H1 (cell line): ENCODE measurements around the gene TDP2. TPM values are rescaled to one million over a fixed set of nuclear protein-coding genes. Genes with fewer than 3 reads are reported as not detected.

Source experiments
- FOSL1 ChIP-seq: IDR thresholded peaks from 2 replicates; pipeline ENCODE4 v1.6.1; 2011; ENCODE audit warnings: mild to moderate bottlenecking, low read depth, low read length, moderate library complexity; ENCODE audit not compliant: insufficient read depth
- GTF2F1 ChIP-seq: IDR thresholded peaks from 2 replicates; pipeline ENCODE4 v1.6.1; 2012; ENCODE audit warnings: low read depth, low read length, improper control_type of control experiment, borderline replicate concordance
- NRF1 ChIP-seq: IDR thresholded peaks from 2 replicates; pipeline ENCODE4 v1.6.1; 2011; ENCODE audit warnings: mild to moderate bottlenecking, low read depth, low read length, improper control_type of control experiment
- SIRT6 ChIP-seq: IDR thresholded peaks from one replicate; pipeline ENCODE4 v1.7.1; 2012; ENCODE audit warnings: low read length, inconsistent platforms
- TBP ChIP-seq: IDR thresholded peaks from 2 replicates; pipeline ENCODE4 v1.6.1; 2011; ENCODE audit warnings: low read depth, low read length, improper control_type of control experiment
- polyA plus RNA-seq, 7 experiments: library from polyadenylated mRNA; depleted of rRNA in 3 of 7; stranded (reverse) in 5 of 7; unstranded in 2 of 7; fragments of >200 nt in 5 of 7; fragments of 200-250 nt in 2 of 7; gene quantifications; 1 replicate in 5 of 7; 2 replicates in 1 of 7; 4 replicates in 1 of 7; pipeline versions ENCODE4 v1.2.1 to v1.2.3, GENCODE V29; 2011 to 2013; ENCODE audit warnings: missing spikeins in 2 of 7, mixed read lengths in 2 of 7
- total RNA-seq: library from RNA; stranded (reverse); fragmentation: NEBNext Ultra II Directional; extraction: Animal tissue kit (Norgen Biotek cat#: 25700); gene quantifications from 2 replicates; pipeline ENCODE4 v1.2.1, GENCODE V29; 2021

The TDP2 gene
- total and polyA plus RNA-seq, 2 of the 8 experiments (the other 6 are each of a cell fraction or from before 2014, with no cell fraction given), result 18.8 to 51.6 TPM

DNA sequence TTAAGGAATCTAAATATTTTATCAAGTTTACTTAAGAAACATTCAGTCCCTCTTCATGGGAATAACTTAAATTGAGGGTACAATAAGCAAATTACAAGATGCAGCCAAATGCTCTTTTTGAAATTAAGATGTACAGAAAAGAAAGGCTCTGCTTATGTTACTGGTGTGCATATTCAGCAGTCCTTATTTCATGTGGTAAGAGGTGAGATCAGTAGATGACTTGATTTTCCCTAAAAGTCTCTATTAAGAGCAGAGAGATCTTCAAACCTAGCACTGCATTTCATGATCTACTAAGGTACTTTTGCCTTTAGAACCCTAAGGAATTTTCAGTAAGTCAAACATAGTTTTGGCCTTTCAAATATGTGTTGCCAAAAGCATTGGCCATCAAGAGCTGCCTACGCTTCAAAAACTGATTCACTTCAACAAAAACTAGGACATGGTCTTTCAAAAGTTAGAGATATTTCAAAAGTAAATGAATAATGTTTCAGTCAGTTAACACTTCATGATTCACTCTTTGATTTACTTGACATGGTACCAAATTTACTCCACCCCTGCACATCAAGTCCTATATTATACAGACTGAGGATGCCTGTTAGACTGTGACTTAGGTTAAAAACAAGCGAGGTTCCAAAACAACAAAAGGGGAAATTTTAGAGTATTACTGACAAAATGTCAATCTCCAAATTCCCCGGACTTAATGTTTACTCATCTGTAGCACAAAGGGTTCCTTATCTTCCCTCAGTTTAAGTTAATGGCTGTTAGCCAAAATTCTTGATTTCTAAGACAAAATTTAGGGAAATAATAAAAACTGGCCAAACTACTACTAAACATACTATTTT is 33.0 kb upstream of the TDP2 start (continued):
- no peak for TF ChIP-seq SIRT6
- no peak for TF ChIP-seq GTF2F1
- no peak for TF ChIP-seq NRF1
- TF ChIP-seq TBP, result no peak
- TF ChIP-seq FOSL1, result no peak
